SK-N-SH treated with all-trans-retinoic acid at 6 μM for 48 hours (cell line): ENCODE data around the gene PLPP3.

Source experiments
- ATAC-seq: fragments of 200-7000 bp; cut with Tn5 transposase; 3 replicates; pipeline ENCODE4 v1.9.1; 2020; ENCODE audit warnings: mild to moderate bottlenecking, moderate library complexity
- ARNTL ChIP-seq: fragments of 450-650 bp; formaldehyde crosslinking; IDR thresholded peaks from 2 replicates; pipeline ENCODE4 v1.5.0; 2020; ENCODE audit warnings: low read depth, mild to moderate bottlenecking, moderate library complexity, borderline replicate concordance
- BACH2 ChIP-seq: fragments of 250-450 bp; sonication (Bioruptor Pico); IDR thresholded peaks from 2 replicates; pipeline ENCODE4 v1.9.0; 2021; ENCODE audit warnings: mild to moderate bottlenecking, borderline replicate concordance
- CSDC2 ChIP-seq: fragments of 250-450 bp; sonication (Bioruptor Pico); IDR thresholded peaks from 2 replicates; pipeline ENCODE4 v1.5.0; 2020; ENCODE audit warnings: mild to moderate bottlenecking, moderate library complexity
- ESRRG ChIP-seq: fragments of 250-450 bp; sonication (Bioruptor Pico); IDR thresholded peaks from 2 replicates; pipeline ENCODE4 v1.6.1; 2021; ENCODE audit warnings: mild to moderate bottlenecking
- OSR1 ChIP-seq: fragments of 250-450 bp; sonication (Bioruptor Pico); IDR thresholded peaks from 2 replicates; pipeline ENCODE4 v1.8.0; 2022; ENCODE audit warnings: moderate library complexity, mild to moderate bottlenecking, inconsistent platforms
- POU6F1 ChIP-seq: fragments of 250-450 bp; sonication (Bioruptor Pico); IDR thresholded peaks from 2 replicates; pipeline ENCODE4 v1.8.0; 2021; ENCODE audit warnings: low read depth, mild to moderate bottlenecking, moderate library complexity, borderline replicate concordance
- PPARA ChIP-seq: fragments of 250-450 bp; sonication (Bioruptor Pico); IDR thresholded peaks from 2 replicates; pipeline ENCODE4 v1.5.0; 2020; ENCODE audit warnings: mild to moderate bottlenecking, borderline replicate concordance
- TCF4 ChIP-seq: fragments of 250-450 bp; sonication (Bioruptor Pico); IDR thresholded peaks from 2 replicates; pipeline ENCODE4 v1.8.0; 2021; ENCODE audit warnings: mild to moderate bottlenecking, moderate library complexity, borderline replicate concordance
- TOX ChIP-seq: fragments of 250-450 bp; sonication (Bioruptor Pico); IDR thresholded peaks from 2 replicates; pipeline ENCODE4 v1.8.0; 2021; ENCODE audit warnings: mild to moderate bottlenecking, moderate library complexity, borderline replicate concordance
- ZFP3 ChIP-seq: fragments of 250-450 bp; sonication (Bioruptor Pico); IDR thresholded peaks from 2 replicates; pipeline ENCODE4 v1.5.0; 2020; ENCODE audit warnings: mild to moderate bottlenecking, moderate library complexity
- ZFP30 ChIP-seq: fragments of 450-650 bp; formaldehyde crosslinking; IDR thresholded peaks from 2 replicates; pipeline ENCODE4 v1.5.0; 2022; ENCODE audit warnings: mild to moderate bottlenecking, moderate library complexity
- ZNF565 ChIP-seq: fragments of 450-650 bp; formaldehyde crosslinking; conservative IDR thresholded peaks from 2 replicates; pipeline ENCODE4 v1.5.0; 2020; ENCODE audit warnings: low read depth, mild to moderate bottlenecking, moderate library complexity
- ZNF70 ChIP-seq: fragments of 450-650 bp; formaldehyde crosslinking; IDR thresholded peaks from 2 replicates; pipeline ENCODE4 v1.5.0; 2020; ENCODE audit warnings: mild to moderate bottlenecking, moderate library complexity
- ZNF8 ChIP-seq: fragments of 450-650 bp; formaldehyde crosslinking; IDR thresholded peaks from 2 replicates; pipeline ENCODE4 v1.5.0; 2020; ENCODE audit warnings: mild to moderate bottlenecking, moderate library complexity
- TF ChIP-seq, protein P1 (sequence below): fragments of 250-450 bp; sonication (Bioruptor Pico); IDR thresholded peaks from 2 replicates; pipeline ENCODE4 v1.5.0; 2020; ENCODE audit warnings: mild to moderate bottlenecking, moderate library complexity
- TF ChIP-seq, protein P2 (sequence below): fragments of 250-450 bp; sonication (Bioruptor Pico); IDR thresholded peaks from 2 replicates; pipeline ENCODE4 v1.5.1; 2021; ENCODE audit warnings: mild to moderate bottlenecking, moderate library complexity

PLPP3 gene

DNA sequence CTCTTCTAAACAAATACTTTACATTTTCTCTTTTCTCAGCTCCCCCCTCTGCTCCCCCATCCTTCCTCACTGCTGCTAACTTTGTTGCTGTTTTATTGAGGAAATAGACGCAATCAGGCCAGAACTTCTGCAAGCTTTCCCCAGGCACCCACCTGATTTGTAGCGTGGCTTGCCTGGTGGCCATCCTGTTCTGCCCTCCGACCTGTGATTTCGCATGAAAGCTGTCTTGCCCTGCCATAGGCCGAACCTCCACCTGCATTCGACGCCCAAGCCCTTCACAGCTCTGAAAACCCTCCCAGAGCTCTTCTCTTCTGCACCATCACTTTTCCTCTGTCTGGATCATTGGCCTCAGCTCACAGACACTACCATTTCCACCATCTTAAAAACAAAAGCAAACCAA, 100.6 kb downstream of the PLPP3 start:
- no peak for ATAC-seq
- TF ChIP-seq ESRRG (CRISPR knock-in tag) = no peak
- TF ChIP-seq TOX = no peak
- TF ChIP-seq, protein P1, sequence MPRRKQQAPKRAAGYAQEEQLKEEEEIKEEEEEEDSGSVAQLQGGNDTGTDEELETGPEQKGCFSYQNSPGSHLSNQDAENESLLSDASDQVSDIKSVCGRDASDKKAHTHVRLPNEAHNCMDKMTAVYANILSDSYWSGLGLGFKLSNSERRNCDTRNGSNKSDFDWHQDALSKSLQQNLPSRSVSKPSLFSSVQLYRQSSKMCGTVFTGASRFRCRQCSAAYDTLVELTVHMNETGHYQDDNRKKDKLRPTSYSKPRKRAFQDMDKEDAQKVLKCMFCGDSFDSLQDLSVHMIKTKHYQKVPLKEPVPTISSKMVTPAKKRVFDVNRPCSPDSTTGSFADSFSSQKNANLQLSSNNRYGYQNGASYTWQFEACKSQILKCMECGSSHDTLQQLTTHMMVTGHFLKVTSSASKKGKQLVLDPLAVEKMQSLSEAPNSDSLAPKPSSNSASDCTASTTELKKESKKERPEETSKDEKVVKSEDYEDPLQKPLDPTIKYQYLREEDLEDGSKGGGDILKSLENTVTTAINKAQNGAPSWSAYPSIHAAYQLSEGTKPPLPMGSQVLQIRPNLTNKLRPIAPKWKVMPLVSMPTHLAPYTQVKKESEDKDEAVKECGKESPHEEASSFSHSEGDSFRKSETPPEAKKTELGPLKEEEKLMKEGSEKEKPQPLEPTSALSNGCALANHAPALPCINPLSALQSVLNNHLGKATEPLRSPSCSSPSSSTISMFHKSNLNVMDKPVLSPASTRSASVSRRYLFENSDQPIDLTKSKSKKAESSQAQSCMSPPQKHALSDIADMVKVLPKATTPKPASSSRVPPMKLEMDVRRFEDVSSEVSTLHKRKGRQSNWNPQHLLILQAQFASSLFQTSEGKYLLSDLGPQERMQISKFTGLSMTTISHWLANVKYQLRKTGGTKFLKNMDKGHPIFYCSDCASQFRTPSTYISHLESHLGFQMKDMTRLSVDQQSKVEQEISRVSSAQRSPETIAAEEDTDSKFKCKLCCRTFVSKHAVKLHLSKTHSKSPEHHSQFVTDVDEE (CRISPR knock-in tag) = no peak
- TF ChIP-seq, all 23 proteins: peak for 0

DNA sequence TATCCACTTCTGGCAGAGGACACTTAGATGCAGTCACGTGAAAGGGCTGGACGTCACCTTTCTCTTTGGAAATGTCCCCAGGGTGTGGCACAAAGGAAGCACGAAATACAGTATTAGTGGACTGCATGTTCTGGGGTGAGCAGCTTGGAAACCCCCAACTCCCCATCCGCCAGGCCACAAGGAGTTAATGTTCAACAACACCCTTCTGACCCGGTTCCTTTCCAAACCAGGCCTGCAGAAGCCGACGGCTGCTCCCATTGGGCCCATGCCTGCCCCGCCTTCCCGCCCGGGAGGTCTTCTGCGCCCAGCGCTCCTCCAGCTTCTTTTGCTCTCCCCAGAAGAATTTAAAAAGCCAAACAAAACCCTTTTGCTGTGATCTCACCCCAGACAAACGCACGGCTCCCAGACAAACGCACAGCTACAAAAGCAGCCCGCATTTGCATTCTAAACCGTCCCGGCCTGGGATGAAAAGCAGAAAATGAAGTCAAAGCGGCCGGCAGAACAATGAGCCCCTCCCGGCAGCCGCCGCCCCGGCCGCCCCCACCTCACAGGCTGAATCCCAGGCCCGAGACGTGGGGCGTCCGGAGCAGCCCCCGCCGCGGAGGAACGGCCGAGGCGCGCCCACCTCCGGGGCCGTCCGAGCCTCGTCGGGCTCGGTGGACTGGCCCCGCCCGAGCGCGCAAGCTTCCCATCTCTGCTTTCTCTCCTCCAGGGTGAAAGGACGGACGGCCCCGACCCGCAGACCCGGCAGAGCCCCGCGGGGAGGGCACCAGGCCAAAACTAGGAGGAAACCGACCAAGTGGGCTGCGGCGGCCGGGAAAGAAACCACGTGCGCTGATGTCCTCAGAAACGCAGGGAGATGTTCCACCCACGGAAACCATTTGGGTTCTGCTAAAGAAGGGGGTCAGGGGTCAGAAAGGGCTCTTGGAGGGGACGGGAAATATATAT, 101.9 kb downstream of the PLPP3 start:
- TF ChIP-seq ESRRG (CRISPR knock-in tag) = no peak
- TF ChIP-seq, protein P2, sequence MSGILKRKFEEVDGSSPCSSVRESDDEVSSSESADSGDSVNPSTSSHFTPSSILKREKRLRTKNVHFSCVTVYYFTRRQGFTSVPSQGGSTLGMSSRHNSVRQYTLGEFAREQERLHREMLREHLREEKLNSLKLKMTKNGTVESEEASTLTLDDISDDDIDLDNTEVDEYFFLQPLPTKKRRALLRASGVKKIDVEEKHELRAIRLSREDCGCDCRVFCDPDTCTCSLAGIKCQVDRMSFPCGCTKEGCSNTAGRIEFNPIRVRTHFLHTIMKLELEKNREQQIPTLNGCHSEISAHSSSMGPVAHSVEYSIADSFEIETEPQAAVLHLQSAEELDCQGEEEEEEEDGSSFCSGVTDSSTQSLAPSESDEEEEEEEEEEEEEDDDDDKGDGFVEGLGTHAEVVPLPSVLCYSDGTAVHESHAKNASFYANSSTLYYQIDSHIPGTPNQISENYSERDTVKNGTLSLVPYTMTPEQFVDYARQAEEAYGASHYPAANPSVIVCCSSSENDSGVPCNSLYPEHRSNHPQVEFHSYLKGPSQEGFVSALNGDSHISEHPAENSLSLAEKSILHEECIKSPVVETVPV = no peak
- TF ChIP-seq ZFP3 (CRISPR knock-in tag) = no peak
- TF ChIP-seq ARNTL = no peak
- no peak for TF ChIP-seq CSDC2 (CRISPR knock-in tag)
- no peak for TF ChIP-seq ZFP30 (CRISPR knock-in tag)
- no peak for TF ChIP-seq ZNF565 (CRISPR knock-in tag)
- TF ChIP-seq ZNF8 (CRISPR knock-in tag) = no peak
- TF ChIP-seq, protein P1 (CRISPR knock-in tag) = no peak
- TF ChIP-seq TCF4 (CRISPR knock-in tag) = no peak
- TF ChIP-seq BACH2 (CRISPR knock-in tag) = no peak
- no peak for TF ChIP-seq PPARA (CRISPR knock-in tag)
- no peak for TF ChIP-seq POU6F1
- ATAC-seq = no peak

DNA sequence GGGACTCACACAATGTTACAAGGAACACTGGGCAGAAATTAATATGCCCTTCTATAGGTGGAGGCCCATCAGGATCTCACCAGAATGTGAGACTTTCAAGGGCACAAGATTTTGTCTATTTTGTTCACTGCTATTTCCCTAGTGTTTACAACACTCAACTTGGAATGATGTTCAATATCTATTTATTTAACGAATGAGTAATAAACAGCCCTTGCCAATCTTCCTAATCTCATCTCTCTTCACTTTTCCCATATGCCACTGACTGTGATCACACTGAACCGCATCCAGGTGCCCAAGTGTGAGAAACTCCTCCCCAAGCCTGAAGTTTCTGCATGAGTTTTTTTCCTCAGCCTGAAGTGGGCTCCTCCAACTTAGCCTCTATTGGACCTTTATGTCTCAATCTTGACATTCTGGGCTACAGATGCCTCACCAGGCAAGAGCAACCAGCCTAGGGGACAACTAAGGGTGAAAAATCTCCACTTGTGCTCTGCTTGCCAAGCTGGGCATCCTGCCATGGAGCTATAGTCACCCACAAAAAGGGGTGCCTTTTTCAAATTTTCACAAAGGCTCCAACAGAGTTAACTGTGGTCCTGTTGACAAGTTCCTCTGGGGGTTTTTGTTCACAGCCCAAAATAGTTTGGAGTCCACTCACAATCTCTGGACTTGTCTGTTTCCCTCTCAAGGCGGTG, 105.6 kb downstream of the PLPP3 start:
- no peak for TF ChIP-seq OSR1 (CRISPR knock-in tag)
- no peak for TF ChIP-seq ZNF70
- no peak for TF ChIP-seq PPARA (CRISPR knock-in tag)
- no peak for TF ChIP-seq TOX
- TF ChIP-seq, protein P1 (CRISPR knock-in tag) = no peak
- TF ChIP-seq, all 23 proteins: peak for 0
- ATAC-seq = no peak
